GM12878 (cell line): ENCODE results near the gene DIP2A. TPM values are rescaled to one million over a fixed set of nuclear protein-coding genes. Genes with fewer than 3 reads are reported as not detected.

Source experiments
- ATAC-seq: fragments of 200-7000 bp; cut with Tn5 transposase; 3 replicates; pipeline ENCODE4 v1.9.1; 2020; ENCODE audit warnings: mild to moderate bottlenecking, moderate library complexity
- BruUV-seq: library from RNA; stranded (reverse); fragments of 400-500 nt; replicated peaks from 2 replicates; lab custom pipeline; 2021; lab: Mats Ljungman, UMichigan
- CTCF ChIA-PET: fragments of 300-600 bp; sonication (Branson Sonifier 250); formaldehyde crosslinking; extraction: SDS; loops from one replicate; lab custom pipeline; 2021; ENCODE audit warnings: inconsistent platforms; lab: Yijun Ruan, JAX
- POLR2A ChIA-PET: fragments of 350-600 bp; formaldehyde crosslinking; extraction: SDS; loops from one replicate; lab custom pipeline; 2021; ENCODE audit warnings: inconsistent platforms; lab: Charles Lee
- RAD21 ChIA-PET: fragments of 300-600 bp; sonication (Branson Sonifier 250); formaldehyde crosslinking; loops from one replicate; lab custom pipeline; 2023; ENCODE audit warnings: antibody characterized with exemption; ENCODE audit not compliant: unreplicated experiment; lab: Charles Lee
- SMC1A ChIA-PET: fragments of 300-600 bp; sonication (Branson Sonifier 250); formaldehyde crosslinking; loops from one replicate; lab custom pipeline; 2023; ENCODE audit not compliant: unreplicated experiment, uncharacterized antibody; lab: Charles Lee
- DNase-seq: peaks from one replicate; pipeline ENCODE4 v3.0.0-alpha.2; 2011; ENCODE audit warnings: low read depth, low spot score
- FAIRE-seq: peaks from 3 replicates; lab custom pipeline; 2011; peaks lifted over from hg19 to GRCh38; lab: Jason Lieb, UNC
- H2AFZ ChIP-seq: 2 replicates; pipeline ENCODE4 v1.6.0; 2011; ENCODE audit warnings: low read depth, low read length, control low read depth; ENCODE audit not compliant: control insufficient read depth
- H3K27ac ChIP-seq: 2 replicates; pipeline ENCODE4 v1.5.1; 2011; ENCODE audit warnings: control low read depth; ENCODE audit not compliant: control insufficient read depth, insufficient read depth
- H3K27me3 ChIP-seq, 2 experiments: replicated peaks in 1 of 2; 2 replicates each; pipeline versions ENCODE4 v1.6.0 to v1.6.1; 2011; ENCODE audit warnings: low read length in 1 of 2; ENCODE audit not compliant: control insufficient read depth in 2 of 2, insufficient read depth in 2 of 2
- H3K36me3 ChIP-seq, 2 experiments: 2 replicates each; pipeline ENCODE4 v1.5.1; 2011; ENCODE audit warnings: low read length in 1 of 2; ENCODE audit not compliant: control insufficient read depth in 2 of 2, insufficient read depth in 2 of 2
- H3K4me1 ChIP-seq: 2 replicates; pipeline ENCODE4 v1.6.1; 2011; ENCODE audit warnings: mild to moderate bottlenecking, low read length, moderate library complexity, mixed read lengths; ENCODE audit not compliant: control insufficient read depth, insufficient read depth
- H3K4me2 ChIP-seq: 2 replicates; pipeline ENCODE4 v1.6.0; 2011; ENCODE audit warnings: control low read depth; ENCODE audit not compliant: control insufficient read depth, insufficient read depth
- H3K4me3 ChIP-seq: fragments of 200-600 bp; sonication (generic); 2 replicates; pipeline ENCODE4 v1.5.1; 2016
- H3K79me2 ChIP-seq: 2 replicates; pipeline ENCODE4 v1.6.0; 2011; ENCODE audit warnings: low read length; ENCODE audit not compliant: control insufficient read depth, insufficient read depth
- H3K9ac ChIP-seq: 2 replicates; pipeline ENCODE4 v1.8.0; 2011; ENCODE audit warnings: low read length, control low read depth, mixed read lengths; ENCODE audit not compliant: control insufficient read depth, insufficient read depth
- H3K9me3 ChIP-seq: replicated peaks from 3 replicates; pipeline ENCODE4 v1.5.1; 2011; ENCODE audit warnings: mild to moderate bottlenecking, low read length; ENCODE audit not compliant: control insufficient read depth, insufficient read depth
- H4K20me1 ChIP-seq: 2 replicates; pipeline ENCODE4 v1.6.0; 2011; ENCODE audit not compliant: control insufficient read depth, insufficient read depth
- BMI1 ChIP-seq: fragments of 450-650 bp; IDR thresholded peaks from 2 replicates; pipeline ENCODE4 v1.6.1; 2016; ENCODE audit warnings: mild to moderate bottlenecking, moderate library complexity, borderline replicate concordance
- GABPA ChIP-seq: IDR thresholded peaks from 2 replicates; pipeline ENCODE4 v1.6.1; 2014; ENCODE audit warnings: antibody characterized with exemption, low read depth, mild to moderate bottlenecking, inconsistent platforms
- HDAC6 ChIP-seq: fragments of 200-600 bp; sonication (generic); IDR thresholded peaks from one replicate; pipeline ENCODE4 v1.8.0; 2017; ENCODE audit warnings: antibody characterized with exemption; ENCODE audit not compliant: unreplicated experiment
- IRF3 ChIP-seq: fragments of 450-650 bp; IDR thresholded peaks from 2 replicates; pipeline ENCODE4 v1.6.1; 2014; ENCODE audit warnings: mild to moderate bottlenecking
- IRF4 ChIP-seq: IDR thresholded peaks from 2 replicates; pipeline ENCODE4 v1.6.1; 2011; ENCODE audit warnings: low read depth, low read length
- NFIC ChIP-seq: IDR thresholded peaks from 2 replicates; pipeline ENCODE4 v1.6.1; 2012; ENCODE audit warnings: low read depth, mild to moderate bottlenecking, inconsistent platforms, low read length, moderate library complexity
- NFYA ChIP-seq: IDR thresholded peaks from 2 replicates; pipeline ENCODE4 v1.6.1; 2011; ENCODE audit warnings: low read depth, mild to moderate bottlenecking, low read length, improper control_type of control experiment, borderline replicate concordance
- POLR2A ChIP-seq: IDR thresholded peaks from 2 replicates; pipeline ENCODE4 v1.6.1; 2011; ENCODE audit warnings: low read depth, mild to moderate bottlenecking, low read length
- RBBP5 ChIP-seq: fragments of 200-600 bp; sonication (generic); conservative IDR thresholded peaks from 2 replicates; pipeline ENCODE4 v1.6.1; 2016
- TCF12 ChIP-seq: IDR thresholded peaks from 2 replicates; pipeline ENCODE4 v1.6.1; 2011; ENCODE audit warnings: low read depth, mild to moderate bottlenecking, low read length
- ZNF274 ChIP-seq: IDR thresholded peaks from one replicate; pipeline ENCODE4 v1.8.0; 2011; ENCODE audit not compliant: insufficient read length, insufficient read depth
- WGBS: methylation state at CpG from one replicate; pipeline ENCODE4 v1.1.6; 2016; ENCODE audit warnings: low lambda C conversion rate; ENCODE audit not compliant: insufficient replicate concordance, insufficient coverage; ENCODE audit errors: missing lambda C conversion rate; 5-methylcytosine and 5-hydroxymethylcytosine counted together
- in situ Hi-C: fragments of 300-500 bp; cut with MboI; formaldehyde crosslinking; loops from 9 replicates; pipeline ENCODE4 v1.14.3; 2018; ENCODE audit warnings: mixed read lengths
- intact Hi-C: fragments of 100-400 bp; cut with micrococcal nuclease; formaldehyde crosslinking; loops from one replicate; pipeline ENCODE4 v1.14.2; 2022; ENCODE audit not compliant: unreplicated experiment
- polyA plus RNA-seq, 11 experiments: library from polyadenylated mRNA; depleted of rRNA in 4 of 11; unstranded in 6 of 11; stranded (reverse) in 5 of 11; fragments of >200 nt; fragmentation: Nextera tagmentation in 4 of 11; fragmentation: Illumina TruSeq in 1 of 11; extraction: Ambion mirVana in 4 of 11; extraction: Trizol in 1 of 11; gene quantifications; 1 replicate in 1 of 11; 2 replicates in 10 of 11; pipeline versions ENCODE4 v1.2.1 to v1.2.3, GENCODE V29; 2011 to 2016; ENCODE audit warnings: inconsistent platforms in 2 of 11, missing spikeins in 2 of 11, low read depth in 1 of 11
- total RNA-seq, 4 experiments: library from RNA; depleted of rRNA in 3 of 4; stranded (reverse); fragments of >200 nt in 3 of 4; fragmentation: Illumina TruSeq in 1 of 4; extraction: Trizol in 1 of 4; gene quantifications; 2 replicates each; pipeline versions ENCODE4 v1.2.1 to v1.2.3, GENCODE V29; 2013 to 2021

Gene DIP2A
- total and polyA plus RNA-seq, 10 of the 15 experiments (the other 5 are each of a cell fraction or from before 2014, with no cell fraction given) = 1.7 to 25.5 (median 12.2) TPM

DNA sequence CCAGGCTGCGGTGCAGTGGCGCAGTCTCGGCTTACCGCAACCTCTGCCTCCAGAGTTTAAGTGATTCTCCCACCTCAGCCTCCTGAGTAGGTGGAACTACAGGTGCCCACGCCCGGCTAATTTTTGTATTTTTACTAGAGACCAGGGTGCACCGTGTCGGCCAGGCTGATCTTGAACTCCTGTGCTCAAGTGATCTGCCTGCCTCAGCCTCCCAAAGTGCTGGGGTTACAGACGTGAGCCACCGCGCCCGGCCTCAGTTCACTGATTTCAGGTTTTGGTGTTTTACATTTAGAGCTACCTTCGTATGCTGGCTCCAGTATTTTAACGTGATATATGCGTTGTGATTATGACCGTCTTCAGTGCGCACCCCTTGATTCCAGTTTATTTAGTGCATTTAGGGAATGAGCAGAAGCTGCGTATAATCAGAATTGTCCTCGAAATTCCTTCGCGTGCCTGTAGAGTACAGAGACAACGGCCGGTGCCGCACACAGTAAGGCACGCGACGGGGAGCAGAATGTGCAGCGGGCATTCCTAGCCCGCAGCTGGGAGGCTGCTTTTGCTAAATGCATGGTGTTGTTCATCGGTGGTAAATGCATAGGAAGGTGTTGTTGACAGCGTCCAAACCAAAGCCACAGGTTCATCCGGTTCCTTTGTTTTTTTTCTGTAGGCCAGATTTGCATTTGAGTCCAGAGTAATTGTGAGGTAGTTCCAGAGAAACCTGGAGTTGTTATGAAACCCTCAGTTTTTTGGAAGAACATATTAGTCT lies 48.9 kb upstream of the DIP2A start:
- Histone ChIP-seq H3K27me3 (no peaks in the 10 kb centered on the region), H3K4me3 (no peak overlapping the region), H3K79me2 (no peaks in the 10 kb centered on the region), H4K20me1 (no peaks in the 10 kb centered on the region), H3K4me2 (no peak overlapping the region), H2AFZ (no peak overlapping the region), H3K36me3 (peaks cover 3 to 8% of the 10 kb centered on the region in 2 experiments), H3K4me1 (no peaks in the 10 kb centered on the region), H3K9me3 (no peaks in the 10 kb centered on the region), H3K27ac (no peak overlapping the region), H3K9ac (no peak overlapping the region)
- BruUV-seq = no TSS peak
- DNase-seq (no peak), ATAC-seq (no peak), FAIRE-seq (no peak)
- SMC1A ChIA-PET = interaction anchor here (0.6 to 1.0 kb wide), 2 partner anchors 62 to 68 kb away, joined by 3 read pairs; no protein-coding TSS in a partner anchor
- RAD21 ChIA-PET = no interaction called here
- POLR2A ChIA-PET = no interaction called here
- WGBS = 97% methylated on average over 32 of the region's 32 CpGs
- CTCF ChIA-PET = no interaction called here
- TF ChIP-seq ZNF274 (no peak), TCF12 (no peak), NFIC (no peak), IRF4 (no peak), HDAC6 (no peak), RBBP5 (no peak), POLR2A (no peak), BMI1 (no peak), NFYA (no peak), IRF3 (no peak), GABPA (no peak)
- in situ Hi-C loops (no loop called here), intact Hi-C loops (no loop called here)
